CD14-positive monocyte (primary cell): Measurements from ENCODE around the gene YDJC. TPM values are rescaled to one million over a fixed set of nuclear protein-coding genes. Genes with fewer than 3 reads are reported as not detected.

Experiments used
- DNase-seq, 3 donors: peaks; one replicate each; pipeline ENCODE4 v3.0.0-alpha.2; 2011 to 2022
- H2AFZ ChIP-seq: 2 replicates; pipeline ENCODE4 v1.6.0; 2012; ENCODE audit warnings: mild to moderate bottlenecking, low read depth, low read length, inconsistent platforms; ENCODE audit not compliant: insufficient read depth, poor library complexity, severe bottlenecking
- H3K27ac ChIP-seq, 2 donors: 1 replicate in 1 of 2; 2 replicates in 1 of 2; pipeline ENCODE4 v1.5.1; 2012 to 2013; ENCODE audit warnings: low read length in 2 of 2, control low read depth in 1 of 2, inconsistent platforms in 1 of 2, low read depth in 1 of 2, mild to moderate bottlenecking in 1 of 2
- H3K27me3 ChIP-seq, 2 donors: one replicate each; pipeline versions ENCODE4 v1.6.0 to v1.6.1; 2011 to 2013; ENCODE audit warnings: low read length in 2 of 2; ENCODE audit not compliant: control insufficient read depth in 2 of 2, insufficient read depth in 2 of 2
- H3K36me3 ChIP-seq, 2 donors: replicated peaks in 1 of 2; 1 replicate in 1 of 2; 2 replicates in 1 of 2; pipeline versions ENCODE4 v1.5.1 to v1.6.1; 2012 to 2013; ENCODE audit warnings: low read length in 2 of 2, control low read depth in 1 of 2, inconsistent platforms in 1 of 2, mild to moderate bottlenecking in 1 of 2; ENCODE audit not compliant: insufficient read depth in 2 of 2, control insufficient read depth in 1 of 2
- H3K4me1 ChIP-seq, 2 donors: 1 replicate in 1 of 2; 2 replicates in 1 of 2; pipeline versions ENCODE4 v1.5.1 to v1.6.1; 2012 to 2013; ENCODE audit warnings: low read length in 2 of 2, control low read depth in 1 of 2, inconsistent platforms in 1 of 2, mild to moderate bottlenecking in 1 of 2, moderate library complexity in 1 of 2; ENCODE audit not compliant: insufficient read depth in 2 of 2, control insufficient read depth in 1 of 2
- H3K4me2 ChIP-seq: replicated peaks from 2 replicates; pipeline ENCODE3; 2012; ENCODE audit warnings: low read length, moderate library complexity, mild to moderate bottlenecking; ENCODE audit not compliant: poor library complexity, severe bottlenecking; ENCODE audit errors: extremely low read depth
- H3K4me3 ChIP-seq, 3 experiments: fragments of 200-600 bp in 1 of 3; sonication (generic) in 1 of 3; replicated peaks in 1 of 3; 1 replicate in 2 of 3; 2 replicates in 1 of 3; pipeline ENCODE4 v1.5.1; 2011 to 2013; ENCODE audit warnings: low read length in 3 of 3, mild to moderate bottlenecking in 3 of 3, control low read depth in 2 of 3, low read depth in 2 of 3, inconsistent platforms in 1 of 3, moderate library complexity in 1 of 3
- H3K79me2 ChIP-seq: 2 replicates; pipeline ENCODE4 v1.6.0; 2012; ENCODE audit warnings: mild to moderate bottlenecking, control low read depth, inconsistent platforms, low read length, moderate library complexity; ENCODE audit not compliant: insufficient read depth
- H3K9ac ChIP-seq: 2 replicates; pipeline ENCODE4 v1.6.0; 2017; ENCODE audit warnings: low read length, mild to moderate bottlenecking; ENCODE audit not compliant: insufficient read depth, poor library complexity, severe bottlenecking
- H3K9me3 ChIP-seq, 2 donors: replicated peaks in 1 of 2; 1 replicate in 1 of 2; 2 replicates in 1 of 2; pipeline versions ENCODE4 v1.5.1 to v1.6.1; 2012 to 2013; ENCODE audit warnings: low read length in 2 of 2, control low read depth in 1 of 2; ENCODE audit not compliant: control insufficient read depth in 1 of 2, insufficient read depth in 1 of 2
- H4K20me1 ChIP-seq: 2 replicates; pipeline ENCODE4 v1.6.0; 2012; ENCODE audit warnings: mild to moderate bottlenecking, low read length, control low read depth, moderate library complexity; ENCODE audit not compliant: insufficient read depth
- H3K27ac Mint-ChIP-seq, 7 donors: one replicate each; pipeline ENCODE4 v1.8.0; 2020; ENCODE audit warnings: mild to moderate bottlenecking in 7 of 7, mixed read lengths in 7 of 7, moderate library complexity in 6 of 7, inconsistent platforms in 2 of 7
- H3K27me3 Mint-ChIP-seq, 3 donors: one replicate each; pipeline ENCODE4 v1.8.0; 2021 to 2022; ENCODE audit warnings: low read depth in 3 of 3, mild to moderate bottlenecking in 3 of 3, mixed read lengths in 3 of 3, moderate library complexity in 3 of 3, inconsistent platforms in 1 of 3
- H3K36me3 Mint-ChIP-seq, 2 donors: one replicate each; pipeline ENCODE4 v1.8.0; 2020; ENCODE audit warnings: mixed read lengths in 2 of 2, inconsistent platforms in 1 of 2, mild to moderate bottlenecking in 1 of 2
- H3K4me1 Mint-ChIP-seq: one replicate; pipeline ENCODE4 v1.8.0; 2020; ENCODE audit warnings: mild to moderate bottlenecking, mixed read lengths
- H3K4me3 Mint-ChIP-seq, 2 donors: one replicate each; pipeline ENCODE4 v1.8.0; 2020; ENCODE audit warnings: mild to moderate bottlenecking in 2 of 2, mixed read lengths in 2 of 2, moderate library complexity in 1 of 2
- H3K9me3 Mint-ChIP-seq, 7 donors: one replicate each; pipeline ENCODE4 v1.8.0; 2020 to 2022; ENCODE audit warnings: mixed read lengths in 7 of 7, mild to moderate bottlenecking in 6 of 7, moderate library complexity in 6 of 7, inconsistent platforms in 2 of 7
- CTCF ChIP-seq: fragments of 200-600 bp; IDR thresholded peaks from one replicate; pipeline ENCODE4 v1.8.0; 2022; ENCODE audit warnings: antibody characterized with exemption, mild to moderate bottlenecking
- WGBS: methylation state at CpG from one replicate; pipeline ENCODE4 v1.1.5; 2013; ENCODE audit warnings: missing lambda C conversion rate; ENCODE audit not compliant: insufficient coverage; 5-methylcytosine and 5-hydroxymethylcytosine counted together
- intact Hi-C, 2 donors: fragments of 100-400 bp; cut with micrococcal nuclease; formaldehyde crosslinking; loops; one replicate each; pipeline versions ENCODE4 v1.15.0 to v1.15.1; 2023
- polyA plus RNA-seq, 3 donors: library from polyadenylated mRNA; depleted of rRNA in 1 of 3; unstranded in 2 of 3; stranded (reverse) in 1 of 3; fragments of 300-500 nt in 2 of 3; fragments of >200 nt in 1 of 3; fragmentation: Illumina TruSeq in 2 of 3; gene quantifications; 1 replicate in 2 of 3; 2 replicates in 1 of 3; pipeline ENCODE4 v1.2.3, GENCODE V29; 2012 to 2021

Gene YDJC
- polyA plus RNA-seq, 3 donors: 26.5 to 32.9 (median 26.7) TPM

GRCh38 chr22:21661991-21662390 lies 32.2 kb upstream of the YDJC start:
- intact Hi-C loops: no loop called here
- Histone ChIP-seq H3K4me3 (no peak overlapping the region), H3K9ac (no peak overlapping the region), H2AFZ (no peak overlapping the region), H3K9me3 (no peaks in the 10 kb centered on the region), H3K27ac (no peak overlapping the region), H4K20me1 (no peaks in the 10 kb centered on the region), H3K79me2 (peaks cover 10% of the 10 kb centered on the region), H3K4me2 (no peak overlapping the region), H3K36me3 (no peaks in the 10 kb centered on the region), H3K4me1 (peaks cover 22 to 29% of the 10 kb centered on the region in 2 donors), H3K27me3 (peaks cover 0 to 3% of the 10 kb centered on the region in 2 donors)
- TF ChIP-seq CTCF: no peak
- H3K27me3 Mint-ChIP-seq: peaks cover 2 to 8% (median 4%) of the 10 kb centered on the region in 3 donors
- H3K4me3 Mint-ChIP-seq: no peak overlapping the region
- H3K27ac Mint-ChIP-seq: no peak overlapping the region
- no peaks in the 10 kb centered on the region for H3K36me3 Mint-ChIP-seq
- H3K9me3 Mint-ChIP-seq: peaks cover 0 to under 1% (median 0%) of the 10 kb centered on the region in 7 donors
- WGBS: 97% methylated on average over 3 of the region's 5 CpGs
- DNase-seq: no peak
- H3K4me1 Mint-ChIP-seq: peaks cover 21% of the 10 kb centered on the region

GRCh38 chr22:21660904-21661303 lies 31.1 kb upstream of the YDJC start:
- 89% methylated on average over 6 of the region's 7 CpGs for WGBS
- peaks cover 6 to 10% (median 7%) of the 10 kb centered on the region in 3 donors for H3K27me3 Mint-ChIP-seq
- H3K9me3 ChIP-seq: no peaks in the 10 kb centered on the region
- H3K9me3 Mint-ChIP-seq: peaks cover 0 to 5% (median 0%) of the 10 kb centered on the region in 7 donors
- H3K4me3 Mint-ChIP-seq: no peak overlapping the region
- no peaks in the 10 kb centered on the region for H4K20me1 ChIP-seq
- no peak overlapping the region for H3K9ac ChIP-seq
- no peak overlapping the region for H2AFZ ChIP-seq
- no peak overlapping the region for H3K4me3 ChIP-seq
- H3K79me2 ChIP-seq: no peaks in the 10 kb centered on the region
- H3K4me1 Mint-ChIP-seq: peaks cover 27% of the 10 kb centered on the region
- no peak overlapping the region for H3K27ac ChIP-seq
- TF ChIP-seq CTCF: no peak
- no peak for DNase-seq
- peaks cover 20 to 29% of the 10 kb centered on the region in 2 donors for H3K4me1 ChIP-seq
- no peaks in the 10 kb centered on the region for H3K36me3 Mint-ChIP-seq
- intact Hi-C loops: no loop called here
- no peaks in the 10 kb centered on the region for H3K36me3 ChIP-seq
- H3K27me3 ChIP-seq: peaks cover 0 to 3% of the 10 kb centered on the region in 2 donors
- no peak overlapping the region for H3K4me2 ChIP-seq
- no peak overlapping the region for H3K27ac Mint-ChIP-seq
